A549 (cell line): ENCODE measurements around the gene CYFIP2.

Experiments
- MAX ChIP-seq: IDR thresholded peaks from 2 replicates; pipeline ENCODE4 v1.6.1; 2012
- POLR2A ChIP-seq: IDR thresholded peaks from 2 replicates; pipeline ENCODE4 v1.6.1; 2012; ENCODE audit warnings: mild to moderate bottlenecking, low read length
- REST ChIP-seq: fragments of 200-600 bp; sonication (generic); IDR thresholded peaks from 2 replicates; pipeline ENCODE4 v1.6.1; 2016; ENCODE audit warnings: antibody characterized with exemption, mild to moderate bottlenecking, moderate library complexity
- RNF2 ChIP-seq: fragments of 200-600 bp; sonication (generic); IDR thresholded peaks from 2 replicates; pipeline ENCODE4 v1.6.1; 2016; ENCODE audit warnings: low read depth, mild to moderate bottlenecking, antibody characterized with exemption, moderate library complexity, borderline replicate concordance

GRCh38 chr5:157322581-157322980 is 56.7 kb downstream of the CYFIP2 start:
- TF ChIP-seq POLR2A = no peak
- TF ChIP-seq MAX = no peak
- TF ChIP-seq RNF2 = no peak
- no peak for TF ChIP-seq REST
